Measurements from ENCODE around the gene KLHL6.

DNA sequence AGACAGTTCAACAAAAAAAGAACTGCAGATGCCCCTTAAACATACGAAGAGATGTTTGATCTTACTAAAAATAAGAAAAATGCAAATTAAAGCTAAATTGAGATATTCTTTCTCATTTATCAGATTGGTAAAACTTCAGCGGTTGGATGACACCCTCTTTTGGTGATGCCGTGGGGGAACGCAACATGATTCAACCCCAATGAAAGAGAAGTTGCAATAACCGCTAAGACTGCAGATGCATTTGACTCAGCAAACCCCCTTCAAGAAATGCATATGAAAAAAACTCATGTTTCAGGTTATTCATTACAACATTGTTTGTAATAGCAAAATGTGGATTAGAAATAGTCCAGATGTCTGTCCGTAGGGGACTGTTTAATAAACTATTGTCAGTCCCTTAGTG lies 3.6 kb downstream of the KLHL6 start:
- TF ChIP-seq, protein P1, sequence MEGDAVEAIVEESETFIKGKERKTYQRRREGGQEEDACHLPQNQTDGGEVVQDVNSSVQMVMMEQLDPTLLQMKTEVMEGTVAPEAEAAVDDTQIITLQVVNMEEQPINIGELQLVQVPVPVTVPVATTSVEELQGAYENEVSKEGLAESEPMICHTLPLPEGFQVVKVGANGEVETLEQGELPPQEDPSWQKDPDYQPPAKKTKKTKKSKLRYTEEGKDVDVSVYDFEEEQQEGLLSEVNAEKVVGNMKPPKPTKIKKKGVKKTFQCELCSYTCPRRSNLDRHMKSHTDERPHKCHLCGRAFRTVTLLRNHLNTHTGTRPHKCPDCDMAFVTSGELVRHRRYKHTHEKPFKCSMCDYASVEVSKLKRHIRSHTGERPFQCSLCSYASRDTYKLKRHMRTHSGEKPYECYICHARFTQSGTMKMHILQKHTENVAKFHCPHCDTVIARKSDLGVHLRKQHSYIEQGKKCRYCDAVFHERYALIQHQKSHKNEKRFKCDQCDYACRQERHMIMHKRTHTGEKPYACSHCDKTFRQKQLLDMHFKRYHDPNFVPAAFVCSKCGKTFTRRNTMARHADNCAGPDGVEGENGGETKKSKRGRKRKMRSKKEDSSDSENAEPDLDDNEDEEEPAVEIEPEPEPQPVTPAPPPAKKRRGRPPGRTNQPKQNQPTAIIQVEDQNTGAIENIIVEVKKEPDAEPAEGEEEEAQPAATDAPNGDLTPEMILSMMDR (IDR thresholded peaks at IDR 0.05), result no peak
- TF ChIP-seq POLR2A (IDR thresholded peaks at IDR 0.05), result no peak
- no peak for TF ChIP-seq POLR2AphosphoS5 (IDR thresholded peaks at IDR 0.05)

Data from stomach (tissue), 4 donors.